Thoracic aorta (tissue), 2 donors: ENCODE measurements around the gene TEX19. TPM values are rescaled to one million over a fixed set of nuclear protein-coding genes. Genes with fewer than 3 reads are reported as not detected.

Experiments used
- ATAC-seq: fragments of 150-250 bp; one replicate; pipeline ENCODE4 v1.8.0; 2017; ENCODE audit warnings: low read depth; ENCODE audit not compliant: insufficient number of reproducible peaks, low FRiP score
- DNase-seq: peaks from one replicate; pipeline ENCODE4 v3.0.0-alpha.2; 2020; ENCODE audit warnings: low spot score
- H3K27ac ChIP-seq, 2 donors: fragments of 200-600 bp; sonication (generic); 1 replicate in 1 of 2; 2 replicates in 1 of 2; pipeline ENCODE4 v1.5.1; 2016; ENCODE audit warnings: mild to moderate bottlenecking in 2 of 2, moderate library complexity in 2 of 2
- H3K27me3 ChIP-seq: fragments of 200-600 bp; sonication (generic); replicated peaks from 2 replicates; pipeline ENCODE4 v1.6.0; 2016; ENCODE audit warnings: mild to moderate bottlenecking; ENCODE audit not compliant: insufficient read depth
- H3K36me3 ChIP-seq: fragments of 200-600 bp; sonication (generic); one replicate; pipeline ENCODE4 v1.5.1; 2016
- H3K4me1 ChIP-seq, 2 donors: fragments of 200-600 bp; sonication (generic); 1 replicate in 1 of 2; 2 replicates in 1 of 2; pipeline versions ENCODE4 v1.5.1 to v1.6.0; 2016; ENCODE audit warnings: low read depth in 2 of 2, mild to moderate bottlenecking in 1 of 2; ENCODE audit not compliant: control insufficient read depth in 1 of 2
- H3K4me3 ChIP-seq: fragments of 200-600 bp; sonication (generic); 2 replicates; pipeline ENCODE4 v1.5.1; 2016; ENCODE audit warnings: mild to moderate bottlenecking
- H3K9me3 ChIP-seq: fragments of 200-600 bp; sonication (generic); 2 replicates; pipeline ENCODE4 v1.5.1; 2016
- CTCF ChIP-seq: fragments of 200-600 bp; sonication (generic); IDR thresholded peaks from one replicate; pipeline ENCODE4 v1.5.1; 2019; ENCODE audit warnings: antibody characterized with exemption
- total RNA-seq, 2 donors: library from RNA; depleted of rRNA; stranded (reverse); fragments of >200 nt; gene quantifications; one replicate each; pipeline versions ENCODE4 v1.1.0 to v1.2.3, GENCODE V29; 2016

TEX19 gene
- total RNA-seq, 2 donors from 2014 or later = not detected

- H3K4me1 ChIP-seq = peaks cover 3 to 13% of the 10 kb centered on the region in 2 donors
- no peak for TF ChIP-seq CTCF
- DNase-seq (no peak), ATAC-seq (no peak)
- H3K27me3 ChIP-seq = no peaks in the 10 kb centered on the region
- no peak overlapping the region for H3K4me3 ChIP-seq
- H3K9me3 ChIP-seq = no peaks in the 10 kb centered on the region
- no peak overlapping the region for H3K27ac ChIP-seq
- no peaks in the 10 kb centered on the region for H3K36me3 ChIP-seq
Observed at GRCh38 chr17:82342361-82343079, 16.5 kb upstream of the TEX19 start.

GRCh38 chr17:82343560-82343959, 15.5 kb upstream of the TEX19 start:
- no peak for ATAC-seq
- H3K4me1 ChIP-seq = peaks cover 3 to 10% of the 10 kb centered on the region in 2 donors

DNA sequence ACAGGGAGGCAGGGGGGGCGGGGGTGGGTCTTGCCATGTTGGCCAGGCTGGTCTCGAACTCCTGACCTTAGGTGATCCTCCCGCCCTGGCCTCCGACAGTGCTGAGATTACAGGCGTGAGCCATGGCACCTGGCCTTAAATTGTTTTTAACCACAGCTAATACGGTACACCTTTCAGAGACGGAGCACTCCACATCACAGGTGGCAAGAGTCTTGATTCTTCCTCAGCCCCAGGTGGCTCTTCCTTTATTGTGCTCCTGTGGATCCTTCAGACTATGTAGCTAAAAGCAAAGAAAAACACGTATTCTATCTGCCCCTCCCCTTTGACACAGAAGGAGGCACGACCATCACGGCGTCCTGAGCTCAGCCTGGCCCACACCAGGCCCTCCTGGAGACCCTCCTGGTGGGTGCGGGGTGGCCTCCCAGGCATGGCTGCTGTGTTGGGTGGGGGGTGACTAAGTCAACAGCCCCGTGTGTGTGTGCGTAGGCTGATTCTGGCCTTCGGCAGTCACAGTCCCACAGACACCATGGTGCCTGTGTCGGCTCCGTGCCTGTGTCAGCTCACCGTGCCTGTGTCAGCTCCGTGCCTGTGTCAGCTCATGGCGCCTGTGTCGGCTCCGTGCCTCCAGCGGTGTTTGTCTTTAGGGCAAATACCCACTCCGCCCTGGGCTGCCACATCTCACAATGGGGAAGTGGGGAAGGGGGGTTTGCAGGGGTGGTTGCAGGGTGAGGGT, 14.7 kb upstream of the TEX19 start:
- no peak for TF ChIP-seq CTCF
- Histone ChIP-seq H3K36me3 (no peaks in the 10 kb centered on the region), H3K4me3 (no peak overlapping the region), H3K27ac (no peak overlapping the region), H3K9me3 (no peaks in the 10 kb centered on the region), H3K27me3 (no peaks in the 10 kb centered on the region), H3K4me1 (peaks cover 0 to 3% of the 10 kb centered on the region in 2 donors)
- no peak for DNase-seq
- no peak for ATAC-seq

More at GRCh38 chr17:82343560-82343959, 15.5 kb upstream of the TEX19 start:
- no peak for DNase-seq
- H3K4me3 ChIP-seq = no peak overlapping the region
- no peak overlapping the region for H3K27ac ChIP-seq
- no peak for TF ChIP-seq CTCF
- no peaks in the 10 kb centered on the region for H3K27me3 ChIP-seq
- no peaks in the 10 kb centered on the region for H3K36me3 ChIP-seq
- H3K9me3 ChIP-seq = no peaks in the 10 kb centered on the region

DNA sequence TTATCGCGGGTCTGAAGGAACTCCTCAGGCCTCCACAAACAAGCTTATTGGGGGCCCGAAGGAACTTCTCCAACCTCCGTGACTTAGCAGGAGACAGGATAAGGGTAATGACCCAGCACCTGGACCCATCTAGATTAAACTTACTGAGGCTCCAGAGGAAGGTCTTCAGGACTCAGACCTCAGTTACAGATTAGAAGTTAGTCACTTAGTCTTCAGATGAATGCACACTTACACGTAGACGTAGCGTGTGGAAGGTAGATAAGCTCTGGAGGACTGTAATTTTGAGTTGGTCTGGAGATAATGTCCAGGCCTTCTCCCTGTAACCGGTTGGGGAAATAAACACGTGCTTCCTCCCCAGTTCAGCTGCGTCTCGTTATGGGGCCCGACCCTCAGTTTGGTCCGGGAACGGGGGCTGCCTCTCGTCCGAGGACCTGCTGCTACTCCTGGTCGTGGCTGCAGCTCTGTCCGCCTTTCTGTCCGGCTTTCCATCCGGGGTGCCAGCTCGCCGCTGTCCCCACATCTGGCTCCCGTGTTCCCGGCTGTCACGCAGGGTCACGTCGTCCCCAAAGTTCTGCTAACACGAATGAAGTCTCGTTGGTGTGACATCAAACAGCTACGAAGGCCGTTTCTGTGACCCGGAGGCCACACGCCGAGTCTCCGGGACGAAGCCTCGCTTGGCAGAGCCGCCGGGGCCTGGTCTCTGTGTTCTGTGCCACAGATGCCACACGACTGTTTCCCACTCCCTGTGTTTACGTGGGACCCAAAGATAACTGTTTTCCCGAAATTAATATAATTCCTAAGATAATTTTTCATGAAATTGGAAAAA, 13.7 kb upstream of the TEX19 start:
- Histone ChIP-seq H3K4me3 (no peak overlapping the region), H3K9me3 (no peaks in the 10 kb centered on the region), H3K4me1 (no peaks in the 10 kb centered on the region), H3K27ac (no peak overlapping the region), H3K27me3 (no peaks in the 10 kb centered on the region), H3K36me3 (no peaks in the 10 kb centered on the region)
- ATAC-seq = no peak
- no peak for DNase-seq
- no peak for TF ChIP-seq CTCF
